Measurements from ENCODE around the gene SYNE2. TPM values are rescaled to one million over a fixed set of nuclear protein-coding genes. Genes with fewer than 3 reads are reported as not detected.

The SYNE2 gene
- total RNA-seq, 1 donor: 25.8 TPM

DNA sequence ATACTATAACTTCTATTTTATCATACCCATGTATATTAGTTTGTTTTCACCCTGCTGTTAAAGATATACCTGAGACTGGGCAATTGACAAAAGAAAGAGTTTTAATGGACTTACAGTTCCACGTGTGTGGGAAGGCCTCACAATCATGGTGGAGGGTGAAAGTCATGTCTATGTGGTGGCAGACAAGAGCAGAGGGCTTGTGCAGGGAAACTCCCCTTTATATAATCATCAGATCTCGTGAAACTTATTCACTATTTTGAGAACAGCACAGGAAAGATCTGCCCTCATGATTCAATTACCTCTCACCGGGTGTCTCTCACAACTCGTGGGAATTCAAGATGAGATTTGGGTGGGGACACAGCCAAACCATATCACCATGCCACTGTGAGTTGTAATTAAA, 135.8 kb downstream of the SYNE2 start:
- TF ChIP-seq, protein P1, sequence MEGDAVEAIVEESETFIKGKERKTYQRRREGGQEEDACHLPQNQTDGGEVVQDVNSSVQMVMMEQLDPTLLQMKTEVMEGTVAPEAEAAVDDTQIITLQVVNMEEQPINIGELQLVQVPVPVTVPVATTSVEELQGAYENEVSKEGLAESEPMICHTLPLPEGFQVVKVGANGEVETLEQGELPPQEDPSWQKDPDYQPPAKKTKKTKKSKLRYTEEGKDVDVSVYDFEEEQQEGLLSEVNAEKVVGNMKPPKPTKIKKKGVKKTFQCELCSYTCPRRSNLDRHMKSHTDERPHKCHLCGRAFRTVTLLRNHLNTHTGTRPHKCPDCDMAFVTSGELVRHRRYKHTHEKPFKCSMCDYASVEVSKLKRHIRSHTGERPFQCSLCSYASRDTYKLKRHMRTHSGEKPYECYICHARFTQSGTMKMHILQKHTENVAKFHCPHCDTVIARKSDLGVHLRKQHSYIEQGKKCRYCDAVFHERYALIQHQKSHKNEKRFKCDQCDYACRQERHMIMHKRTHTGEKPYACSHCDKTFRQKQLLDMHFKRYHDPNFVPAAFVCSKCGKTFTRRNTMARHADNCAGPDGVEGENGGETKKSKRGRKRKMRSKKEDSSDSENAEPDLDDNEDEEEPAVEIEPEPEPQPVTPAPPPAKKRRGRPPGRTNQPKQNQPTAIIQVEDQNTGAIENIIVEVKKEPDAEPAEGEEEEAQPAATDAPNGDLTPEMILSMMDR (IDR thresholded peaks at IDR 0.05; ENCODE audit: insufficient read depth, low read length): no peak
- no peak for DNase-seq (ENCODE audit: low read depth)
- no peak overlapping the region for H3K4me3 ChIP-seq (ENCODE audit: low read depth, low read length)

DNA sequence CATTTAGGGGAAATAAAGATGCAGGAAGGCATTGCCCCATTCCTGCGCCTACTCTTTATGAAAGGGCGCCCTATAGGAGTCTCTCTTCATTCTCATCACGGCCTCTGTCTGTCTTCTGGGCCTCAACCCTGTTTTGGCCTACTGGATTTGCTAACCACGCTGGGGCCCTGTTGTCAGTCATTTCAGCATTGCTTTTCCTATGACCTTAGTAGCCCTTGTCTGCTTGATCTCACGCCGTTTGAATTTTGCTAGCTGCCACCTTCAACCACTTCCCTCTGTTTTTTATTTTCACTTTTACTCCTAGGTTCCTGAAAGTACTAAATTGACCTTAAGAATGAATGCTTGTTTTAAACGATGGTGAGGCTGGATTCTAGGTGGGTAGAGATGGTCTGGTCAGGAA, 139.0 kb downstream of the SYNE2 start:
- DNase-seq (ENCODE audit: low read depth): no peak
- no peak overlapping the region for H3K4me3 ChIP-seq (ENCODE audit: low read depth, low read length)
- TF ChIP-seq, protein P1 (IDR thresholded peaks at IDR 0.05; ENCODE audit: insufficient read depth, low read length): no peak

DNA sequence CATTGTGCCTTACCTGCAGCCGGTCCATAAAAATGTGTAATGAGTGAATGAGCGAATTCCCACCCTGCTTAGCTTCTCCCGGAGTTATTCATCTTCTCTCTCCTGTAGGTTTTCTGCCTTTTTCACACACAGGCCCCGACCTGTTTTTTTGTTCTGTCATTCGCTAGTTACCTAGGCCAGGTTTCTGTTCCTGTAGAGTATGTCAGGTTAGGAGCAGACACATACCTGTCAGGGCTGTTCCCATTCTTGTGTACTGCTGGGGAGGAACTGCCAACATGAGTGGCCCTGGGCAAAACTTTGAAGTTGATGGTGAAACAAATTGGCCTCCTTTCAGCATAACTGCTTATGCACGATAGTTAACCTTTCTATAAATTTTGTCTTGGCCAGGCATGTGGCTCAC, 140.1 kb downstream of the SYNE2 start:
- H3K4me3 ChIP-seq (ENCODE audit: low read depth, low read length): no peak overlapping the region
- no peak for DNase-seq (ENCODE audit: low read depth)

DNA sequence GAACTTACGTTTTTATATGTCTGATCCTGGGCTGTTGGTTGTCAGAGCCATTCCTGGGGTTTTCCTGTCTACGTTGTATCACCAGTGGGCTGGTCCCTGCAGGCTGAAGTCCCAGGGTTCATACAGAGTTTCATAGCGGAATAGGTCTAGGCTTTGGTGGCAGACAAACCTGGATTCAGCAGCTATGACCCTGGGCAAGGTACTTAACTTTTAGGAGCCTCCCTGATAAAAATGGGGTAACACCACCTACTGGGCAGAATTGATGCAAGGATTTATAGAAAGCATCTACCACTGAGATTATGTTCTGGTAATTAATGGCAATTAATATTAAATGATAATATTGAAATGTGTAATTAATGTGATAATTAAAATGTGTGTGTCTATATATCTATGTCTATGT, 141.2 kb downstream of the SYNE2 start:
- H3K4me3 ChIP-seq (ENCODE audit: low read depth, low read length): no peak overlapping the region
- peak; percentile 17 for DNase-seq (ENCODE audit: low read depth)
- TF ChIP-seq, protein P1 (IDR thresholded peaks at IDR 0.05; ENCODE audit: insufficient read depth, low read length): peak; percentile 37

More for the DNA sequence above, 140.1 kb downstream of the SYNE2 start:
- TF ChIP-seq, protein P1 (IDR thresholded peaks at IDR 0.05; ENCODE audit: insufficient read depth, low read length): no peak

DNA sequence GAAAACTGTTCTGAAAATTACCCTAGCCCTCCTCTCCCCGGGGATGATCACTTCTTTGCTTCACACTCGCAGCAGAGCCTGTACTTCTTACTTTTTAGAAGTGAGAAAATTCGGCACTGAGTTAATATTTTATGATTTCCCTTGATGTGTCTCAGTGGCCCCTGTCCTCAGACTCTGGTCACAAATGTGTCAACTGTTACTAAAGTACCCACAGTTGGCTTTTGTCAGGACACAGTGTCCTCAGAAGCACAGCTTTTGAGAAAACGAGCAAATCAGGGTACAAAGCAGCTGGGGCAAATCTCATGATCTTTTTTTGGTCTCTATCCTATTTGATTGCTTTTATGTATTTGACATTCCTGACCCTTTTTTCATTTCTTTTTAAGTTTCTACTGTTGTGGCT, 142.5 kb downstream of the SYNE2 start:
- TF ChIP-seq, protein P1 (IDR thresholded peaks at IDR 0.05; ENCODE audit: insufficient read depth, low read length): no peak
- no peak overlapping the region for H3K4me3 ChIP-seq (ENCODE audit: low read depth, low read length)

DNA sequence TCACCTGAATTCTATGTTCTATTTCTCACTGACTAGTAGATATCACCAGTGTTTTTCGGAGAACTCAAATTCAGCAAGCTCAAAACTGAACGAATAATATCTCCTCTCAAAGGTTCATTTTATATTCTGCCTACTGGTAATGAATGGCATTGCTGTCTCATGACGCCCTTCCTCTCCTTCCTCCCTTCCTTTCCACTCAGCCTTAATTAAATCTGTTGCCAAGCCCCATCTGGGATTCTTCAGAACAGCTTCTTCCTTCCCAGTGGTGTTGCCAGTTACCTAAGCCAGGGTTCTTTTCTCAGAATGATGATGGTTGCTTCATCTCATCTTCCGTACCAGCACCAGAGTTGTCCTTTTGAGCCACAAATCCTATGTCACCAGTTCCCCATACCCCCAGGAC, 143.2 kb downstream of the SYNE2 start:
- TF ChIP-seq, protein P1 (IDR thresholded peaks at IDR 0.05; ENCODE audit: insufficient read depth, low read length): no peak
- H3K4me3 ChIP-seq (ENCODE audit: low read depth, low read length): no peak overlapping the region
- no peak for DNase-seq (ENCODE audit: low read depth)

More for the DNA sequence above, 142.5 kb downstream of the SYNE2 start:
- no peak for DNase-seq (ENCODE audit: low read depth)

DNA sequence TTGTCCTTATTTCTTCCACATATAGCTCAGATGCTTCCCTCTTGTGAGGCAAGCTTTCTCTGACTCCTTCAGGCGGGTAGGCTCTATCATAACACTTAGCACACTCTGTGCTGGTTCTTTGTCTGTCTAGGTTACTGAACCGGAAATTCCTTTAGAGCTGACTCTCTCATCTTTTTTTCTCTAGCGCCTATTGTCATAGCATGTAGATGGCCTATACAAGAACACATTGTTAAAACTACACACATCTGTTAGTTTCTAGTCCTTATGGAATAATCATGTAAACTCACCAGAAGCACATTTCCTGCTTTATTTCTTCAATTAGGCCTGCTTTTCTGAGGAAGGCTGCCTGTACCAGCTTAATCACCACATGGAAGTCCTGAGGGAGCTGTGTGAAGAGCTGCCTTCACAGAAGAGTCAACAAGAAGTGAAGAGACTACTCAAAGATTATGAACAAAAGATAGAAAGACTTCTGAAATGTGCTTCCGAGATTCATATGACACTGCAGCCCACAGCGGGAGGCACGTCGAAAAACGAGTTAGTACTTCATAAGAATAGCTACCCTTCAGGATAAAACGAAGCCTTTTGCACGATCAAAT, 143.9 kb downstream of the SYNE2 start:
- peak; percentile 8 for DNase-seq (ENCODE audit: low read depth)
- H3K4me3 ChIP-seq (ENCODE audit: low read depth, low read length): no peak overlapping the region
- TF ChIP-seq, protein P1 (IDR thresholded peaks at IDR 0.05; ENCODE audit: insufficient read depth, low read length): no peak
